DND-41 (cell line): ENCODE data around the gene NTM.

Experiments
- CTCF ChIP-seq: IDR thresholded peaks from 2 replicates; pipeline ENCODE4 v1.5.1; 2012; ENCODE audit warnings: borderline replicate concordance, low read length, moderate library complexity, mild to moderate bottlenecking; ENCODE audit not compliant: poor library complexity, severe bottlenecking; ENCODE audit errors: extremely low read depth
- EZH2 ChIP-seq: IDR thresholded peaks from 3 replicates; pipeline ENCODE4 v1.6.1; 2012; ENCODE audit warnings: borderline replicate concordance, low read depth, mild to moderate bottlenecking, moderate library complexity, low read length, inconsistent platforms; ENCODE audit not compliant: severe bottlenecking

GRCh38 chr11:132057266-132057665 lies 686.9 kb downstream of the NTM start:
- TF ChIP-seq CTCF, result no peak
- TF ChIP-seq EZH2, result no peak
